ENCODE data around the gene CHPT1. TPM values are rescaled to one million over a fixed set of nuclear protein-coding genes. Genes with fewer than 3 reads are reported as not detected.
"Not testable (repeated sequence)": the region's sequence is repeated elsewhere in the genome, so short reads cannot be mapped to it uniquely, and the experiment has no call there.

The CHPT1 gene
- total RNA-seq, 1 donor from 2014 or later, result 42.7 TPM

GRCh38 chr12:101681627-101682026 is 15.8 kb upstream of the CHPT1 start:
- DNase-seq (ENCODE audit: low read depth in 2 of 2), result not testable (repeated sequence)

GRCh38 chr12:101685092-101685491 is 12.3 kb upstream of the CHPT1 start:
- no peak for DNase-seq (ENCODE audit: low read depth in 2 of 2)

GRCh38 chr12:101686176-101686575 is 11.3 kb upstream of the CHPT1 start:
- no peak for DNase-seq (ENCODE audit: low read depth in 2 of 2)

GRCh38 chr12:101690544-101691098 is 6.8 kb upstream of the CHPT1 start:
- DNase-seq (ENCODE audit: low read depth in 2 of 2), result no peak

- no peak for DNase-seq (ENCODE audit: low read depth in 2 of 2)
Measured at GRCh38 chr12:101691503-101692096, 5.8 kb upstream of the CHPT1 start.

GRCh38 chr12:101694297-101694848 is 3.1 kb upstream of the CHPT1 start:
- no peak for DNase-seq (ENCODE audit: low read depth in 2 of 2)

GRCh38 chr12:101694986-101695385 is 2.5 kb upstream of the CHPT1 start:
- DNase-seq (ENCODE audit: low read depth in 2 of 2), result no peak

GRCh38 chr12:101695706-101696105 is 1.7 kb upstream of the CHPT1 start:
- no peak for DNase-seq (ENCODE audit: low read depth in 2 of 2)

GRCh38 chr12:101696251-101697196 is 916 bp upstream of the CHPT1 start:
- peak; percentile 4 for DNase-seq (ENCODE audit: low read depth in 2 of 2)

GRCh38 chr12:101697930-101698799 is 725 bp downstream of the CHPT1 start:
- peak; percentile 15 to 60 for DNase-seq (ENCODE audit: low read depth in 2 of 2)

GRCh38 chr12:101698800-101699347 is 1.4 kb downstream of the CHPT1 start:
- DNase-seq (ENCODE audit: low read depth in 2 of 2), result peak; percentile 19 to 26

- no peak for DNase-seq (ENCODE audit: low read depth in 2 of 2)
Measured at GRCh38 chr12:101700299-101700820, 2.9 kb downstream of the CHPT1 start.

GRCh38 chr12:101703487-101703886 is 6.0 kb downstream of the CHPT1 start:
- no peak for DNase-seq (ENCODE audit: low read depth in 2 of 2)

- DNase-seq (ENCODE audit: low read depth in 2 of 2), result no peak
Measured at GRCh38 chr12:101706403-101706802, 9.0 kb downstream of the CHPT1 start.

- no peak for DNase-seq (ENCODE audit: low read depth in 2 of 2)
Measured at GRCh38 chr12:101707131-101707782, 9.8 kb downstream of the CHPT1 start.

- DNase-seq (ENCODE audit: low read depth in 2 of 2), result no peak
Measured at GRCh38 chr12:101710288-101710687, 12.8 kb downstream of the CHPT1 start.

GRCh38 chr12:101713059-101713682 is 15.7 kb downstream of the CHPT1 start:
- DNase-seq (ENCODE audit: low read depth in 2 of 2), result peak in 1 of 2 donors; percentile 48

- DNase-seq (ENCODE audit: low read depth in 2 of 2), result no peak
Measured at GRCh38 chr12:101713930-101714329, 16.5 kb downstream of the CHPT1 start.

- no peak for DNase-seq (ENCODE audit: low read depth in 2 of 2)
Measured at GRCh38 chr12:101714877-101715444, 17.5 kb downstream of the CHPT1 start.
